ENCODE measurements around the gene STIMATE. TPM values are rescaled to one million over a fixed set of nuclear protein-coding genes. Genes with fewer than 3 reads are reported as not detected.

STIMATE gene
- polyA plus RNA-seq, 6 donors from 2014 or later: 3.6 to 10.2 (median 5.9) TPM

DNA sequence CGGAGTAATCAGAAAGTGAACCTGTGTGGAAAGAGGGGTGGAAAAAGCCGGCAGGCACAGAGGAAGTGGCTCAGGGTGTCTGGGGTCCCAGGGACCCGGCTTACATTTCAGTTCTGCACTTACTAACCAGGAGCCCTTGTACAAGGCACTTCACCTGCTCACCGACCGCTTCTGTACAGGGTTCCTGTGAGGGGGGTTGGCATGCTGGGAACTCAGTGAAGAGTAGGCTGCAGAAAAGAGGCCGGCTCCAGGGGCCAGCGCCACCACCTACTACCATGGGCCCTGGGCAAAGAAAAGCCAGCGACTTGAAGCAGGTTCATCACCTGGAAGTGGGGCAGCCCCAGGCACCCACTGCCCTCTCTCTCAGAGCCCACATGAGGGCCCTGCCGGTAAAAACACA lies 6.2 kb downstream of the STIMATE start:
- no peaks in the 10 kb centered on the region for H3K36me3 Mint-ChIP-seq
- H3K4me1 Mint-ChIP-seq: peaks cover 27 to 30% (median 28%) of the 10 kb centered on the region in 3 donors
- no peak overlapping the region for H3K27ac Mint-ChIP-seq
- H3K4me3 Mint-ChIP-seq: no peak overlapping the region
- ATAC-seq (ENCODE audit: low read depth in 2 of 2) (no peak), DNase-seq (no peak)
- H3K27me3 Mint-ChIP-seq: no peaks in the 10 kb centered on the region
- no peaks in the 10 kb centered on the region for H3K9me3 Mint-ChIP-seq

DNA sequence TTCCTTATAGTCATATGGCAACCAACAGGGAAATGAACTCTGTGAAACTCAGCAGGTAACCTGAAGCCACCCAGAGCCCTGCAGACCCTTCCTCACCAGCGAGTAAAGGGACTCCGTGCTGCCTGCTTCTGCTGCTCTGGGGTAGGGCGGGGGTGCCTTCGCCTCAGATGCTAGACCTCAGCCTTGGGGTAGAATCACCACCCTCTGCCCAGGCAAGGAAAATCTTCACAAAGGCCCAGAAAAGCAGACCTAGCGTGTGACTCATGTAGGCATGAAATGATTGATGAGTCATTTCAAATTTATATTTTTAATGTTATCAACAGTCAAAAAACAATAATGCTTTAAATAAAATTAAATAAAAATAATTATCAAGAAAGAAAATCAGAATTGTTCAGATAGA lies 6.6 kb downstream of the STIMATE start:
- DNase-seq: no peak
- H3K9me3 Mint-ChIP-seq: no peaks in the 10 kb centered on the region

DNA sequence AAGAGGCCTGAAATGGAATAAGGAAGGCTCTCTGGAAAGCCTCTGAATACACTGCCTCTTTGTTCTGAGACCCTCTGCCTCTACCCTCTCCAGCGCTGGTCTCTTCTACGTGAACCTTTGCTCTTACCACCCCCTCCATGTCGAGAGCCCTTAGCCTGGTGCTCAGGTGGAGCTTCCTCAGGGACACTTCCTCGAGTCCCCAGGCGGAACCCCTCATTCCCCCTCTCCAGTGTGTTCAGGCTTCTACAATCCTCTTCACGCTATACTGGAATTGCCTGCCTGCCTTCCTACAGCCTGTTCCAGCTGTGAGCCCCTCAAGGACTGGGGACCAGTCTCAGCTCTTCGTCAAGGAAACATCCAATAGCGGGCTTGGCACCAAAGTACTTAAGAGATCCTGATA lies 7.4 kb downstream of the STIMATE start:
- H3K4me3 Mint-ChIP-seq: peak overlapping the region in 1 of 8 donors; percentile 30
- H3K27me3 Mint-ChIP-seq: no peaks in the 10 kb centered on the region
- no peak for DNase-seq
- peaks cover 19 to 20% (median 19%) of the 10 kb centered on the region in 3 donors for H3K4me1 Mint-ChIP-seq
- H3K36me3 Mint-ChIP-seq: peaks cover 11 to 12% of the 10 kb centered on the region in 2 donors
- H3K9me3 Mint-ChIP-seq: peaks cover 0 to 1% (median 0%) of the 10 kb centered on the region in 7 donors
- no peak for ATAC-seq (ENCODE audit: low read depth in 2 of 2)
- peak overlapping the region in 2 of 6 donors; percentile 58 to 78 for H3K27ac Mint-ChIP-seq

More for the DNA sequence above, 6.6 kb downstream of the STIMATE start:
- Mint-ChIP-seq H3K4me3 (no peak overlapping the region), H3K27ac (peak overlapping the region in 1 of 6 donors; percentile 28), H3K36me3 (peaks cover 2 to 3% of the 10 kb centered on the region in 2 donors), H3K4me1 (peaks cover 23 to 26% (median 25%) of the 10 kb centered on the region in 3 donors), H3K27me3 (no peaks in the 10 kb centered on the region)
- ATAC-seq (ENCODE audit: low read depth in 2 of 2): no peak

DNA sequence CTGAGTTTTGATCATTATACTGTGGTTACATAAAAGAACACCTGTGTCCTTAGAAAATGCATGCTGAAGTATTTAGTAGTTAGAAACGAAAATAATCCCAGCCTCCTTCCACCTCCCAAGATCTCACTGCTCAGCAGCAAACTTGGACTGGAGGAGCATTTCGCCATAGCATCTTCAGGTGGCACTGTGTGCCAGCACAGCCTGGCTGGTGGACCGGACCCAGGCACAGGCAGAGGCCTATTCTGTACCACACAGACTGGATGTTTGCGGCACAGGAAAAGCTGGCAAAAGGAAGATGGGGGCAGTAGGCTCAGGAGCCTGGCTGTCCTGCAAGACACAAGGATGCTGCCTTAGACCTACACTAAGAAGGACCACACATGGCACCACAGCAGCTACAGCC lies 10.2 kb downstream of the STIMATE start:
- no peak for DNase-seq
- H3K36me3 Mint-ChIP-seq: peaks cover 11 to 12% of the 10 kb centered on the region in 2 donors
- no peak overlapping the region for H3K27ac Mint-ChIP-seq
- H3K4me1 Mint-ChIP-seq: peaks cover 0 to 12% (median 7%) of the 10 kb centered on the region in 3 donors
- ATAC-seq (ENCODE audit: low read depth in 2 of 2): no peak
- H3K27me3 Mint-ChIP-seq: no peaks in the 10 kb centered on the region
- no peak overlapping the region for H3K4me3 Mint-ChIP-seq
- H3K9me3 Mint-ChIP-seq: peaks cover 0 to 1% (median 0%) of the 10 kb centered on the region in 7 donors

DNA sequence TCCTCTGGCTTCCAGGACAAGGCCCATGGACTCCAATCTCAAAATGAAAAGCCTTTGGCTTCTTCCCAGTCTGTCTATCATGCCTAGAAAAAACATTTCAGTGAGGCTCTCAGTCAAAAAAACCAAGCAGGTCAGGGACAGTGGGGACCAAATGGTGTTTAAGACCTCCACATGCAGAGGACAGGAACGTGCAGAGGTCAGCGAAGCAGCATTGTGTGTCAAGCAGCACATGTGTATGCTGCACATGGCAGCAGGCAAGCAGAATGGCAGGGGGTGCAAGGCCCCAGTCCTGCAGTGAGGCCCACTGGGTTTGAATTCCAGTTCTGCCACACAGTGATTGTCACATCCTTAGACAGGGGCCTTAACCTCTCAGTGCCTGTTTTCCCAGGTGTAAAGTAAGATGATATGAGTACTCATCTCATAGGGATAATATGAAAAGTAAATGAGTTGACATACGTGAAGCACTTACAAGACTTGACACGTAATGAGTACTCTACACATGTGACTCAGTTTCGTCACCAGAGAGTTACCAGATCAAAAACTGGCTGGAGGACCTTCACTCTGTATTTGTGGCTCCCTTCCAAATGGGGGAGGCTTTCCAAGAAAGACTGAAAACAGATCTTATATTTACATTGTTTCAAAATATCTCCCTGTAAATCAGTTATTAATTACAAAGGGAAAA lies 11.2 kb downstream of the STIMATE start:
- peaks cover 0 to 1% (median 0%) of the 10 kb centered on the region in 7 donors for H3K9me3 Mint-ChIP-seq
- no peaks in the 10 kb centered on the region for H3K27me3 Mint-ChIP-seq
- DNase-seq: no peak
- no peak for ATAC-seq (ENCODE audit: low read depth in 2 of 2)
- H3K4me1 Mint-ChIP-seq: peaks cover 0 to 12% (median 2%) of the 10 kb centered on the region in 3 donors
- H3K4me3 Mint-ChIP-seq: no peak overlapping the region
- H3K27ac Mint-ChIP-seq: no peak overlapping the region
- H3K36me3 Mint-ChIP-seq: peaks cover 11 to 12% of the 10 kb centered on the region in 2 donors

DNA sequence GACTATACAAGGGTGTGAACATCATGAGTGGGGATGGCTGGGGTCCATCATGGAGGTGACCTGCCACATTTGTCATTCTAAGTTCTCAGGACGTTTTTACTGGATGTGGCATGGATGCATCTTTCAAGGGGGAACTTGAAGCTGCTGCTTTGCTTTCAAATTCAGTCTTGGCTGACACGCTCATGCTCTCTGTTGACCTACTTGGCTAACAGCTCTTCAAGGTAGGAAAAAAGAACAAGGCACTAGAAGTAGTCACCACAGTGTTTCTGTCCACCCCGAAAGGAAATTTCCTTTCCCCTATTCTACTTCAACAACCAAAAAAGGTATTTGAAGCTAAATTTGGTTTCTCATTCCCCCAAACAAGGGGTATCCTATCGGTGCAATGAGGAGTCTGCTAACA lies 15.0 kb downstream of the STIMATE start:
- H3K9me3 Mint-ChIP-seq: peaks cover 0 to 1% (median 0%) of the 10 kb centered on the region in 7 donors
- peak overlapping the region in 3 of 6 donors; percentile 38 to 66 (median 54) for H3K27ac Mint-ChIP-seq
- DNase-seq: no peak
- no peak overlapping the region for H3K4me3 Mint-ChIP-seq
- peaks cover 11 to 12% of the 10 kb centered on the region in 2 donors for H3K36me3 Mint-ChIP-seq
- ATAC-seq (ENCODE audit: low read depth in 2 of 2): no peak
- H3K4me1 Mint-ChIP-seq: peaks cover 0 to 8% (median 4%) of the 10 kb centered on the region in 3 donors
- no peaks in the 10 kb centered on the region for H3K27me3 Mint-ChIP-seq

DNA sequence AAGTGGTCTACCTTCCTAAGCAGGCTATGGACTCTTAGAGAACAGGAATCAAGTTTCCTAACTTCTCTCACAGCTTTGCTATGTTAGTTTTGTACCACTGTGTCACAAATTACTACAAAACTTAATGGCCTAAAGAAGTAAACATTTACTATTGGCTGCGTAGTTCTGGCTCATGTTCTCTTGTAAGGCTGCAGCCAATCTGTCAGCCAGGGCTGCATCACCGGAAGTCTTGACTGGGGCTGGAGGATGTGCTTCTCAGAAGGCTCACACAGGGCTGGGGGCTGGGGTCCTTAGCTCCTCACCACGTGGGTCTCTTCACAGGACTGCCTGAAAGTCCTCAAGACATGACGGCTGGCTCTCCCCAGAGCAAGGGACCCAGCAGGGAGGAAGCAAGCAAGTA lies 15.5 kb downstream of the STIMATE start:
- ATAC-seq (ENCODE audit: low read depth in 2 of 2): no peak

DNA sequence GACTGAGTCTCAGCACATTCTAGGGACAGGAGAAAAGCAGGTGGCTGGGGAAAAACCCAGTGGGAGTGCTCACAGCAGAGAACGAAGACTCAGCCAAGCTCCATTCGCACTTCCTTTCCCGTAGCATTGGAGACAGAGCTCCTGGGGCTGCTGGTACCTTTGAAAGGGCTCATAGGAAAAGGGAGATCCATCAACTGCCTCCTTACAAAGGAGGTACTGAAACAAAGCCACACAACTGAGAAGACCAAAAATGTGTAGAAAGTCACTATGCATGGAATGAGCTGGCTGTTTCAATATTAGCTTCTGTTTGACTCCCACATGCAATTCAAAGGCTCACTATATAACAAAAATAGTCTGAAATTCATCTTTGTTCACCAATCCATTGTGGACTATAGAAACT lies 16.9 kb downstream of the STIMATE start:
- H3K4me3 Mint-ChIP-seq: no peak overlapping the region
- H3K9me3 Mint-ChIP-seq: no peaks in the 10 kb centered on the region
- H3K4me1 Mint-ChIP-seq: peaks cover under 1 to 8% (median 3%) of the 10 kb centered on the region in 3 donors
- H3K36me3 Mint-ChIP-seq: peaks cover 6% of the 10 kb centered on the region in 2 donors
- ATAC-seq (ENCODE audit: low read depth in 2 of 2) (no peak), DNase-seq (no peak)
- peak overlapping the region in 1 of 6 donors; percentile 28 for H3K27ac Mint-ChIP-seq
- H3K27me3 Mint-ChIP-seq: no peaks in the 10 kb centered on the region

More for the DNA sequence above, 15.5 kb downstream of the STIMATE start:
- peaks cover 0 to 8% (median 3%) of the 10 kb centered on the region in 3 donors for H3K4me1 Mint-ChIP-seq
- peaks cover 0 to 1% (median 0%) of the 10 kb centered on the region in 7 donors for H3K9me3 Mint-ChIP-seq
- peaks cover 11 to 12% of the 10 kb centered on the region in 2 donors for H3K36me3 Mint-ChIP-seq
- H3K27me3 Mint-ChIP-seq: no peaks in the 10 kb centered on the region
- H3K27ac Mint-ChIP-seq: peak overlapping the region in 1 of 6 donors; percentile 74
- DNase-seq: no peak
- no peak overlapping the region for H3K4me3 Mint-ChIP-seq

DNA sequence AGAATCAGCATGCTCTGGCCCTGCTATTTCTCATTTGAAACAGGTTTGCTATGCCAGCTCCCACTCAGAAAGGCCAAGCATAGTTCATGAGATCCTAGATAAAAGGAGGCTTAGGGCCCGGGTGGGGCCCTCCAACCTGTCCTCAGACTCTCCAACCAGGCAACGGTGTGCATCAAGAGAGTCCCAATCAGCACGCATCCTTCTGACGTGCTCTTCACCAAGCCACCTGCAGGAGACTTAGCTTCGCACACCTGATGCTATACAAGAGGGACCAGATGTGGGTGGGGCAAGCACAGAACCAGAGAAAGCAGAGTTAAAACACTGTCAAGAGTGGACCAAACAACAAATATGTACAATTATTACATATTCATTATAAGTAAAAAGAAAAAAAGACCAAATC lies 17.3 kb downstream of the STIMATE start:
- Mint-ChIP-seq H3K27ac (no peak overlapping the region), H3K4me3 (no peak overlapping the region), H3K27me3 (no peaks in the 10 kb centered on the region), H3K9me3 (no peaks in the 10 kb centered on the region), H3K4me1 (peaks cover 3 to 12% (median 5%) of the 10 kb centered on the region in 3 donors), H3K36me3 (peaks cover 2% of the 10 kb centered on the region in 2 donors)
- ATAC-seq (ENCODE audit: low read depth in 2 of 2) (no peak), DNase-seq (no peak)

DNA sequence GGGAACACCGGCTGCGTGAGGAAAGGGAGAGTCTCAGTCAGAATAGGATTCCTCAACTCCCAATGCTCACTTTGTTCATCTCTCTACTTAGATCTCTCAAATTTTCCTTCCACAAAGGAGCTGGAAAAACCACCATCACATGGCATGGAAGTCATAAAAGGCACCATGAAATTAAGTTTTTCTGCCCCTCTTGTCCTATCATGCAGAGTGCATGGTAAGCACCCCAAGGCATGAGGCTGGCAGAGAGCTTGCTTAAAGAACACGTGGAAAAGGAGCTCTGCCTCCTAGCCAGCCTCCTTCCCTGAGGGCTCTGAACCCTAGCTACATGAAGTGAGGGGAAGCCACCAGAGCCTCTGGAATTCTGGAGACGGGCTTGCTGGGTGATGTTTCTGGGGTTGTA lies 17.8 kb downstream of the STIMATE start:
- Mint-ChIP-seq H3K4me3 (no peak overlapping the region), H3K9me3 (no peaks in the 10 kb centered on the region), H3K4me1 (peaks cover 3 to 16% (median 9%) of the 10 kb centered on the region in 3 donors), H3K36me3 (no peaks in the 10 kb centered on the region), H3K27ac (no peak overlapping the region), H3K27me3 (no peaks in the 10 kb centered on the region)
- DNase-seq (no peak), ATAC-seq (ENCODE audit: low read depth in 2 of 2) (no peak)

DNA sequence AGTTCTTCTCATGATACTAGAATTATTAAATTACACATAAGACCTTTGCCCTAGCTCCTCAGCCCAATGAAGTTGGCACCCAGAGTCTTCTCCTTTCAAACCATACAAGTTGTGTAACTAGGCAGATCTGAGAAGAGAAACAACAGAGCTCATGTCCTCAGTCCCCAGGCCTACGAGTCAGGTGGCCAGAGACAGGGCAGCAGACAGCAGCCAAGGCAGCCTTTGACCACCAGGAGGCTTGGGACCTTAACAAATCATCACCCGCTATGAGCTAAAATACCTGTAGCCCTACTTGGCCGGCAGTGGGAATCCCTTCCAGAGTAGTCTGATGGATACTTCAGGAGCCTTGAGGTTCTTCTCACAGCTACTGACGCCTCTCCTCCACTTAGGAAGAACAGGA lies 18.3 kb downstream of the STIMATE start:
- no peak for DNase-seq
- no peaks in the 10 kb centered on the region for H3K36me3 Mint-ChIP-seq
- H3K27me3 Mint-ChIP-seq: no peaks in the 10 kb centered on the region
- H3K27ac Mint-ChIP-seq: peak overlapping the region in 1 of 6 donors; percentile 15
- no peak overlapping the region for H3K4me3 Mint-ChIP-seq
- ATAC-seq (ENCODE audit: low read depth in 2 of 2): no peak
- H3K9me3 Mint-ChIP-seq: no peaks in the 10 kb centered on the region
- H3K4me1 Mint-ChIP-seq: peaks cover 3 to 16% (median 9%) of the 10 kb centered on the region in 3 donors

DNA sequence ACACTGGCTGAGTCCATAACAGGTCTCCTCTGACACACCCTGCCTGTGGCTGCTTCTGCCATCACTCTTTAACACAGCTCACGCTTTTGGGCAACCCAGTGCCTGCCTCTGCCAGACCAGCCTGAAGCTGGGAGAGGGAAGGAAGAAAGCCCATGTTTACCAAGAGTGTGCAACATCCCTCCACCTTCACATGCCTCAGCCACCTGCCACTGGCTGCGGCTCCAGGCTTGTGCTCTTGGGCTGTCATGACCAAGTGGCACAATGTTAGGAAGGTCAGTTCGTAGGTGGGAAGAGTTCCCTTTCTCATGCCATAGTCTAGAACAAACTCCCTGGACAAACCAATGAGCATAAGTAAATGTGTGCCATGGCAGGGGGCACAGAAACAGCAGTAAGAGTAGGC lies 20.3 kb downstream of the STIMATE start:
- Mint-ChIP-seq H3K4me3 (no peak overlapping the region), H3K36me3 (no peaks in the 10 kb centered on the region), H3K27me3 (no peaks in the 10 kb centered on the region), H3K27ac (no peak overlapping the region), H3K4me1 (peaks cover under 1 to 18% (median 9%) of the 10 kb centered on the region in 3 donors), H3K9me3 (no peaks in the 10 kb centered on the region)
- DNase-seq (no peak), ATAC-seq (ENCODE audit: low read depth in 2 of 2) (no peak)

DNA sequence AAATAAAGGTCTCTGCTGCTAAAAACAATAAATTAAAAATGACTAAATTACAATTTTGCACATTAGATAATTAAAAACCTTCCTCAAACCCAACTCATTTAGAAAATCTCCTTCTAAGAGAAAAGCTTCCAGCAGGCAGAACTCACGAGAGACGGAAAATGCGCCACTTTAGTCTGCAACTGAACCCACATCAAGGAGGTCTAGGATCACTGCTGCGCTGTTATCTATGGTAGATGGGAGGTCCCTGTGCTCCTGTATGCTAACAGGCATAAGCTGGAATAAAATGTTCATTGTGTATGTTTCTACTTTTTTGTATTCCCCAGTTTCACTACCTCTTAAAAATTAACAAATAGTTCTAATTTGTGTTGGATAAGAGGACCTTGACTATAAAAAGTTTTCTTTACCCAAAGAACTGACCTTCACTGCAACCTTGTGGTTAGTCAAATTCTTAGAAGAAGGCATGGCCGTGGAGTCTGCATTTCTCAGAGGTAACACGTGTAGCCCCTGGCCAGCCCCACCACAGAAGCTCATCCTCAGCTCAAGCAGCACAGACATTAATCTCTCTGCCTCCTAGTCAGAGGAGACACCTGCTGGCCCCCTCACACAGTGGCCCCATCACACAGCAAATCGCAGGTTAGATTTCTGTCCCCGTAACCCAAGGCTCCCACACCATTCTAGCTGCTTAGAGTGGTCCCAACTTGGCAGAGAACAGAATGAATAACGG lies 22.3 kb downstream of the STIMATE start:
- ATAC-seq (ENCODE audit: low read depth in 2 of 2) (no peak), DNase-seq (no peak)
- Mint-ChIP-seq H3K27me3 (no peaks in the 10 kb centered on the region), H3K36me3 (no peaks in the 10 kb centered on the region), H3K4me3 (no peak overlapping the region), H3K4me1 (peaks cover 9 to 24% (median 12%) of the 10 kb centered on the region in 3 donors), H3K27ac (peak overlapping the region in 1 of 6 donors; percentile 62), H3K9me3 (no peaks in the 10 kb centered on the region)

All from naive B cell (primary cell).